Measurements from ENCODE around the gene CEP170B.
"Not testable (repeated sequence)": the region's sequence is repeated elsewhere in the genome, so short reads cannot be mapped to it uniquely, and the experiment has no call there.

Gene CEP170B

GRCh38 chr14:104882325-104882973, 17.4 kb downstream of the CEP170B start:
- Histone ChIP-seq H3K4me3 (replicated peaks; ENCODE audit: insufficient read depth, low read length) (no peak overlapping the region), H3K27ac (replicated peaks) (no peak overlapping the region), H3K27me3 (ENCODE audit: insufficient read depth, poor library complexity, severe bottlenecking) (peaks cover 10% of the 10 kb centered on the region)
- DNase-seq (ENCODE audit: low read depth in 1 of 2, low spot score in 1 of 2) = no peak
- TF ChIP-seq POLR2AphosphoS5 (IDR thresholded peaks at IDR 0.05; ENCODE audit: low read depth) (no peak), SPI1 (IDR thresholded peaks at IDR 0.05; ENCODE audit: borderline replicate concordance, low read depth) (no peak), REST (IDR thresholded peaks at IDR 0.05; ENCODE audit: insufficient replicate concordance, low read depth) (no peak), GABPA (IDR thresholded peaks at IDR 0.05; ENCODE audit: low read depth) (no peak), CTCF (IDR thresholded peaks at IDR 0.05; ENCODE audit: insufficient read depth, low read length) (no peak)

GRCh38 chr14:104882991-104883660, 18.1 kb downstream of the CEP170B start:
- DNase-seq (ENCODE audit: low read depth in 1 of 2, low spot score in 1 of 2) = no peak
- TF ChIP-seq REST (IDR thresholded peaks at IDR 0.05; ENCODE audit: insufficient replicate concordance, low read depth) (no peak), POLR2AphosphoS5 (IDR thresholded peaks at IDR 0.05; ENCODE audit: low read depth) (no peak), SPI1 (IDR thresholded peaks at IDR 0.05; ENCODE audit: borderline replicate concordance, low read depth) (no peak), CTCF (IDR thresholded peaks at IDR 0.05; ENCODE audit: insufficient read depth, low read length) (no peak), GABPA (IDR thresholded peaks at IDR 0.05; ENCODE audit: low read depth) (no peak)
- Histone ChIP-seq H3K4me3 (replicated peaks; ENCODE audit: insufficient read depth, low read length) (no peak overlapping the region), H3K27ac (replicated peaks) (no peak overlapping the region), H3K27me3 (ENCODE audit: insufficient read depth, poor library complexity, severe bottlenecking) (peaks cover 10% of the 10 kb centered on the region)

GRCh38 chr14:104883681-104884361, 18.8 kb downstream of the CEP170B start:
- DNase-seq (ENCODE audit: low read depth in 1 of 2, low spot score in 1 of 2) = no peak
- no peak for TF ChIP-seq SPI1 (IDR thresholded peaks at IDR 0.05; ENCODE audit: borderline replicate concordance, low read depth)
- TF ChIP-seq GABPA (IDR thresholded peaks at IDR 0.05; ENCODE audit: low read depth) = no peak
- TF ChIP-seq POLR2AphosphoS5 (IDR thresholded peaks at IDR 0.05; ENCODE audit: low read depth) = no peak
- TF ChIP-seq REST (IDR thresholded peaks at IDR 0.05; ENCODE audit: insufficient replicate concordance, low read depth) = no peak
- TF ChIP-seq CTCF (IDR thresholded peaks at IDR 0.05; ENCODE audit: insufficient read depth, low read length) = no peak
- Histone ChIP-seq H3K27me3 (ENCODE audit: insufficient read depth, poor library complexity, severe bottlenecking) (peaks cover 10% of the 10 kb centered on the region), H3K4me3 (replicated peaks; ENCODE audit: insufficient read depth, low read length) (no peak overlapping the region), H3K27ac (replicated peaks) (no peak overlapping the region)

GRCh38 chr14:104884381-104884780, 19.3 kb downstream of the CEP170B start:
- not testable (repeated sequence) for DNase-seq (ENCODE audit: low read depth in 1 of 2, low spot score in 1 of 2)

More at GRCh38 chr14:104884381-104884780, 19.3 kb downstream of the CEP170B start:
- peaks cover 10% of the 10 kb centered on the region for H3K27me3 ChIP-seq (ENCODE audit: insufficient read depth, poor library complexity, severe bottlenecking)
- H3K4me3 ChIP-seq (replicated peaks; ENCODE audit: insufficient read depth, low read length); H3K27ac ChIP-seq (replicated peaks): not testable (repeated sequence)
